Measurements from ENCODE around the gene QRICH2. TPM values are rescaled to one million over a fixed set of nuclear protein-coding genes. Genes with fewer than 3 reads are reported as not detected.
"Not testable (repeated sequence)": the region's sequence is repeated elsewhere in the genome, so short reads cannot be mapped to it uniquely, and the experiment has no call there.

Gene QRICH2
- total RNA-seq, 4 donors from 2014 or later = 1.2 to 10.7 (median 3.1) TPM

- DNase-seq = peak in 1 of 3 donors; percentile 5
- H3K9me3 ChIP-seq = no peaks in the 10 kb centered on the region
Observed at GRCh38 chr17:76253841-76254240, 54.2 kb downstream of the QRICH2 start.

GRCh38 chr17:76252967-76253766 is 54.9 kb downstream of the QRICH2 start:
- H3K27me3 ChIP-seq, H3K36me3 ChIP-seq, H3K9me3 ChIP-seq, H3K4me3 ChIP-seq: not testable (repeated sequence)
- peak in 2 of 3 donors; percentile 37 to 49 for DNase-seq
- Histone ChIP-seq H3K27ac (peak overlapping the region; percentile 47 to 83 (median 72)), H3K4me1 (peaks cover 10 to 34% (median 16%) of the 10 kb centered on the region in 4 donors)

More at GRCh38 chr17:76253841-76254240, 54.2 kb downstream of the QRICH2 start:
- no peaks in the 10 kb centered on the region for H3K36me3 ChIP-seq
- TF ChIP-seq CTCF (IDR thresholded peaks at IDR 0.05) (no peak), POLR2A (IDR thresholded peaks at IDR 0.05) (no peak)
- H3K27ac ChIP-seq = peak overlapping the region in 1 of 4 donors; percentile 67
- no peak overlapping the region for H3K4me3 ChIP-seq
- no peaks in the 10 kb centered on the region for H3K27me3 ChIP-seq
- H3K4me1 ChIP-seq = peaks cover 10 to 40% (median 17%) of the 10 kb centered on the region in 4 donors

- Histone ChIP-seq H3K27ac (peak overlapping the region; percentile 47 to 83 (median 72)), H3K36me3 (no peaks in the 10 kb centered on the region), H3K27me3 (no peaks in the 10 kb centered on the region), H3K4me1 (peaks cover 10 to 34% (median 16%) of the 10 kb centered on the region in 4 donors), H3K9me3 (no peaks in the 10 kb centered on the region), H3K4me3 (peak overlapping the region in 1 of 4 donors; percentile 22)
- TF ChIP-seq POLR2A (IDR thresholded peaks at IDR 0.05) (peak in 1 of 2 donors; percentile 39), CTCF (IDR thresholded peaks at IDR 0.05) (no peak)
- peak; percentile 60 to 88 (median 74) for DNase-seq
Observed at GRCh38 chr17:76252040-76252954, 55.8 kb downstream of the QRICH2 start.

- TF ChIP-seq CTCF (IDR thresholded peaks at IDR 0.05) (no peak), POLR2A (IDR thresholded peaks at IDR 0.05) (peak in 1 of 2 donors; percentile 22)
- no peaks in the 10 kb centered on the region for H3K36me3 ChIP-seq
- no peak overlapping the region for H3K4me3 ChIP-seq
- no peaks in the 10 kb centered on the region for H3K27me3 ChIP-seq
- peak in 2 of 3 donors; percentile 57 to 66 for DNase-seq
- H3K9me3 ChIP-seq = no peaks in the 10 kb centered on the region
- H3K27ac ChIP-seq = peak overlapping the region; percentile 47 to 83 (median 72)
- H3K4me1 ChIP-seq = peaks cover 10 to 42% (median 20%) of the 10 kb centered on the region in 4 donors
Observed at GRCh38 chr17:76251478-76252039, 56.5 kb downstream of the QRICH2 start.

GRCh38 chr17:76250141-76250540 is 57.9 kb downstream of the QRICH2 start:
- TF ChIP-seq CTCF (IDR thresholded peaks at IDR 0.05) = no peak
- no peak for TF ChIP-seq POLR2A (IDR thresholded peaks at IDR 0.05)
- DNase-seq = no peak
- no peaks in the 10 kb centered on the region for H3K27me3 ChIP-seq
- no peak overlapping the region for H3K4me3 ChIP-seq
- no peak overlapping the region for H3K27ac ChIP-seq
- no peaks in the 10 kb centered on the region for H3K36me3 ChIP-seq
- H3K4me1 ChIP-seq = peaks cover 10 to 56% (median 26%) of the 10 kb centered on the region in 4 donors
- no peaks in the 10 kb centered on the region for H3K9me3 ChIP-seq

All from Peyer's patch (tissue), 4 donors.